ENCODE data around the gene PRR23E.

PRR23E gene

GRCh38 chr3:127177226-127177625, 15.7 kb upstream of the PRR23E start:
- H3K4me3 ChIP-seq (ENCODE audit: low read depth, low read length): no peak overlapping the region
- H3K36me3 ChIP-seq (ENCODE audit: control insufficient read depth, insufficient read depth, low read length): no peaks in the 10 kb centered on the region
- no peaks in the 10 kb centered on the region for H3K9me3 ChIP-seq (ENCODE audit: control insufficient read depth, insufficient read depth, low read length)
- peaks cover 2% of the 10 kb centered on the region for H3K4me1 ChIP-seq (ENCODE audit: control insufficient read depth, insufficient read depth, low read length)
- H3K9ac ChIP-seq (ENCODE audit: low read depth, low read length): no peak overlapping the region
- H3K27me3 ChIP-seq (ENCODE audit: control insufficient read depth, insufficient read depth, low read length): no peaks in the 10 kb centered on the region

- Histone ChIP-seq H3K9me3 (ENCODE audit: control insufficient read depth, insufficient read depth, low read length) (no peaks in the 10 kb centered on the region), H3K27me3 (ENCODE audit: control insufficient read depth, insufficient read depth, low read length) (no peaks in the 10 kb centered on the region), H3K4me1 (ENCODE audit: control insufficient read depth, insufficient read depth, low read length) (no peaks in the 10 kb centered on the region), H3K4me3 (ENCODE audit: low read depth, low read length) (no peak overlapping the region), H3K36me3 (ENCODE audit: control insufficient read depth, insufficient read depth, low read length) (no peaks in the 10 kb centered on the region), H3K9ac (ENCODE audit: low read depth, low read length) (no peak overlapping the region)
Observed at GRCh38 chr3:127180859-127181258, 12.1 kb upstream of the PRR23E start.

- Histone ChIP-seq H3K36me3 (ENCODE audit: control insufficient read depth, insufficient read depth, low read length) (no peaks in the 10 kb centered on the region), H3K4me1 (ENCODE audit: control insufficient read depth, insufficient read depth, low read length) (no peaks in the 10 kb centered on the region), H3K9me3 (ENCODE audit: control insufficient read depth, insufficient read depth, low read length) (no peaks in the 10 kb centered on the region), H3K4me3 (ENCODE audit: low read depth, low read length) (no peak overlapping the region), H3K9ac (ENCODE audit: low read depth, low read length) (no peak overlapping the region), H3K27me3 (ENCODE audit: control insufficient read depth, insufficient read depth, low read length) (no peaks in the 10 kb centered on the region)
Observed at GRCh38 chr3:127182431-127182830, 10.5 kb upstream of the PRR23E start.

GRCh38 chr3:127182848-127183714, 9.8 kb upstream of the PRR23E start:
- H3K4me3 ChIP-seq (ENCODE audit: low read depth, low read length): no peak overlapping the region
- no peak overlapping the region for H3K9ac ChIP-seq (ENCODE audit: low read depth, low read length)
- H3K4me1 ChIP-seq (ENCODE audit: control insufficient read depth, insufficient read depth, low read length): no peaks in the 10 kb centered on the region
- no peaks in the 10 kb centered on the region for H3K36me3 ChIP-seq (ENCODE audit: control insufficient read depth, insufficient read depth, low read length)
- H3K9me3 ChIP-seq (ENCODE audit: control insufficient read depth, insufficient read depth, low read length): no peaks in the 10 kb centered on the region
- H3K27me3 ChIP-seq (ENCODE audit: control insufficient read depth, insufficient read depth, low read length): no peaks in the 10 kb centered on the region

DNA sequence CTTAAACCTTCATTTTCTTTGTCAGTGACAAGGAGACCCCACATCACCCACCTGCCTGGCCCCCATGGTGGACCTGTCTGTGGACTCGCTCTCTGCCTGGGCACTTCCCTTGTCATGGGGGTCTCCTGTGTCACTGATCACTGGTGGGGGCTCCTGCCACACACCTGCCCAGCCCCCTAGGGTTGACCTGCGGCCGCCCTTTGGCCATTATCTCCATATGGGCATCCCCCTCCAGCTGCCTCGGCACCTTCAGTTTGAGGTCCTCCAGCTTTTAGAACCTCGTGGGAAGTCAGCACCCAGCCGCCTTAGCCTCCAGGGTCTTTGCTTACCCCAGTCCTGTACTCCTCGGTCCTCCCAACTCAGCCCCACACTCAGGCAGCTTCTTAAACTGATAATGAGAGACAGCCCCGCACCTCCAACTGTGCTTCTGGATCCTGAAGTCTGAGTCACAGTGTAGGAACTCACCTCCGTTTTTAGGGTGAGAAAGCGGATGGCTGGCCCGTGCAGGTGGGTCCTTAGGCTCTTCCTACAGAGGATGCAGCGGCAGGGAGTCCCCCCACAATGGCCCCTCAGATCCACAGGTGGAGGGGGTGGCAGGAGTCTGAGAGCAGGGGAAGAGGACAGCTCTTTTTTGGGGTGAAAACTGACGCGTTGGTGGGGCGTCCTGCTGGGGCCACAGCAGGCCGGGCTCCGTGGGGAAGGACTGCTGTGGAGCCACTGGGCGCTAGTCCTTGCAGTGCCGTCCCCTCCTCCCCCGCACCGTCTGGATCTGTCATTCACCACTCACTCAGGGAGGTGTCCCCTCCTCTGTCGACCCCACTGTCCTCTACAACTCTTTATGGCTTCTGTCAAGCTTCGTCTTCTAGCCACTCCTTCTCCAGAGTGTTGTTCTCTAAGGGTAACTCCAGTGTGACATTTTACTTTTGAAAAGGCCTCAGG, 8.7 kb upstream of the PRR23E start:
- Histone ChIP-seq H3K4me3 (ENCODE audit: low read depth, low read length) (no peak overlapping the region), H3K36me3 (ENCODE audit: control insufficient read depth, insufficient read depth, low read length) (no peaks in the 10 kb centered on the region), H3K4me1 (ENCODE audit: control insufficient read depth, insufficient read depth, low read length) (no peaks in the 10 kb centered on the region), H3K27me3 (ENCODE audit: control insufficient read depth, insufficient read depth, low read length) (no peaks in the 10 kb centered on the region), H3K9me3 (ENCODE audit: control insufficient read depth, insufficient read depth, low read length) (no peaks in the 10 kb centered on the region), H3K9ac (ENCODE audit: low read depth, low read length) (no peak overlapping the region)

DNA sequence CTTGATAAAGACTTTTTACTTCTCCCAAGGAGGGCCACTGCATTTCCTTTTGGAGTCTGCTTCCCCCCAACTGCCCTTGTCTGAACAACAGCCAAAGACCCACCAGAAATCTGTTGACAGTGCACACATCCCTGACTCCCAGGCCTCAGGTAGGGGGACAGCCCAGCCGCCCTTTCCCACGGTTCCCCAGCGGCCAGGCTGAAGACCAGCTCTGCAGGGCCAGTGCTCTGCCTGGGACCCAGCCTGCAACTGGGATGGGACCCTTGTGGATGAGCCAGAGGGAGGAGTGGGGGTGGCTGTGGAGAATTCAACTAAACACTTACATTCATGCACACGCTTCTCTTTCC, 8.1 kb upstream of the PRR23E start:
- no peaks in the 10 kb centered on the region for H3K27me3 ChIP-seq (ENCODE audit: control insufficient read depth, insufficient read depth, low read length)
- H3K36me3 ChIP-seq (ENCODE audit: control insufficient read depth, insufficient read depth, low read length): no peaks in the 10 kb centered on the region
- no peaks in the 10 kb centered on the region for H3K4me1 ChIP-seq (ENCODE audit: control insufficient read depth, insufficient read depth, low read length)
- no peak overlapping the region for H3K9ac ChIP-seq (ENCODE audit: low read depth, low read length)
- no peaks in the 10 kb centered on the region for H3K9me3 ChIP-seq (ENCODE audit: control insufficient read depth, insufficient read depth, low read length)
- H3K4me3 ChIP-seq (ENCODE audit: low read depth, low read length): no peak overlapping the region

- H3K4me1 ChIP-seq (ENCODE audit: control insufficient read depth, insufficient read depth, low read length): no peaks in the 10 kb centered on the region
- H3K36me3 ChIP-seq (ENCODE audit: control insufficient read depth, insufficient read depth, low read length): no peaks in the 10 kb centered on the region
- no peaks in the 10 kb centered on the region for H3K27me3 ChIP-seq (ENCODE audit: control insufficient read depth, insufficient read depth, low read length)
- no peaks in the 10 kb centered on the region for H3K9me3 ChIP-seq (ENCODE audit: control insufficient read depth, insufficient read depth, low read length)
- no peak overlapping the region for H3K9ac ChIP-seq (ENCODE audit: low read depth, low read length)
- H3K4me3 ChIP-seq (ENCODE audit: low read depth, low read length): no peak overlapping the region
Observed at GRCh38 chr3:127185268-127185667, 7.7 kb upstream of the PRR23E start.

DNA sequence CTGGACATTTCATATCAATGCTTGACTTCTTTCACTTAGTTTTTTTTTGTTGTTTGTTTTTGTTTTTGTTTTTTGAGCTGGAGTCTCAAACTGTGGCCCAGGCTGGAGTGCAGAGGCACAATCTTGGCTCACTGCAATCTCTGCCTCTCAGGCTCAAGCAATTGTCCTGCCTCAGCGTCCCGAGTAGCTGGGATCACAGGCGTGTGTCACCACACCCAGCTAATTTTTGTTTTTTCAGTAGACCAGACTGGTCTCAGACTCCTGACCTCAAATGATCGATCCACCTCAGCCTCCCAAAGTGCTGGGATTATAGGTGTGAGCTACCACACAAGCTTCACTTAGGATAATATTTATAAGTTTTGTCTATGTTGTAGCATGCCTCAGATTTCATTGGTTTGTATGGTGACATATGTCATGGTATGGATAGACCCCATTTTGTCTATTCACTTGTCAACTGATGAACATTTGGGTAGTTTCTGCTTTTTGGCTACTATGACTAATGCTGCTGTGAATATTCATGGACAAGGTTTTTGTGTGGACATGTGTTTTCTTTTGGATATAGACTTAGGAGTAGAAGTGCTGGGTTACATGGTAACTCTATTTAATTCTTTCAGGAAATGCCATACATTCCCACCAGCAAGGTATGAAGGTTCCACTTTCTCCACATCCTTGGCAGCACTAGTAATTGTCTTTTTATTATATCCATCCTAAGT, 6.8 kb upstream of the PRR23E start:
- no peak overlapping the region for H3K4me3 ChIP-seq (ENCODE audit: low read depth, low read length)
- no peaks in the 10 kb centered on the region for H3K36me3 ChIP-seq (ENCODE audit: control insufficient read depth, insufficient read depth, low read length)
- no peaks in the 10 kb centered on the region for H3K4me1 ChIP-seq (ENCODE audit: control insufficient read depth, insufficient read depth, low read length)
- no peaks in the 10 kb centered on the region for H3K27me3 ChIP-seq (ENCODE audit: control insufficient read depth, insufficient read depth, low read length)
- H3K9me3 ChIP-seq (ENCODE audit: control insufficient read depth, insufficient read depth, low read length): no peaks in the 10 kb centered on the region
- no peak overlapping the region for H3K9ac ChIP-seq (ENCODE audit: low read depth, low read length)

GRCh38 chr3:127187316-127187715, 5.6 kb upstream of the PRR23E start:
- no peak overlapping the region for H3K9ac ChIP-seq (ENCODE audit: low read depth, low read length)
- H3K9me3 ChIP-seq (ENCODE audit: control insufficient read depth, insufficient read depth, low read length): no peaks in the 10 kb centered on the region
- no peak overlapping the region for H3K4me3 ChIP-seq (ENCODE audit: low read depth, low read length)
- no peaks in the 10 kb centered on the region for H3K4me1 ChIP-seq (ENCODE audit: control insufficient read depth, insufficient read depth, low read length)
- no peaks in the 10 kb centered on the region for H3K27me3 ChIP-seq (ENCODE audit: control insufficient read depth, insufficient read depth, low read length)
- no peaks in the 10 kb centered on the region for H3K36me3 ChIP-seq (ENCODE audit: control insufficient read depth, insufficient read depth, low read length)

GRCh38 chr3:127193341-127193740, 410 bp downstream of the PRR23E start:
- Histone ChIP-seq H3K9me3 (ENCODE audit: control insufficient read depth, insufficient read depth, low read length) (no peaks in the 10 kb centered on the region), H3K9ac (ENCODE audit: low read depth, low read length) (no peak overlapping the region), H3K4me3 (ENCODE audit: low read depth, low read length) (no peak overlapping the region), H3K27me3 (ENCODE audit: control insufficient read depth, insufficient read depth, low read length) (no peaks in the 10 kb centered on the region), H3K36me3 (ENCODE audit: control insufficient read depth, insufficient read depth, low read length) (no peaks in the 10 kb centered on the region), H3K4me1 (ENCODE audit: control insufficient read depth, insufficient read depth, low read length) (no peaks in the 10 kb centered on the region)

DNA sequence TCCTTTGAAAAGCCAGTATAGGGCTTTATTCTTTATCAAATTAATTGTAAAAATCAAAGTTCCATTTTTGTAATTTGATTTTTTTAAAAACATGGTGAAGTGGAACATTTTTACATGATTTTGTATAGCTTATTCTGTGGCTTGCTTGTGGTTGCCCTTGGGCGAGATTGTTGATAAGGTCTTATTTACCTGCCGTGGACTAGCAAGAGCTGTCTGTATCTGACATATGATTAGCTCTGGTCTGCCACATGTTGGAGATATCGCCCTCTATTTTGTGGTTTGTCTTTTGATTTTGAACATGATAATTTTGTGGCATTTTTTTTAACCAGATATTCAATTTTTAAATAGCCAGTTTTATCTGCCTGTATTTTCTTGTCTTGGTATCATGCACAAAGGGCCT, 844 bp downstream of the PRR23E start:
- H3K9ac ChIP-seq (ENCODE audit: low read depth, low read length): no peak overlapping the region
- H3K9me3 ChIP-seq (ENCODE audit: control insufficient read depth, insufficient read depth, low read length): no peaks in the 10 kb centered on the region
- H3K4me3 ChIP-seq (ENCODE audit: low read depth, low read length): no peak overlapping the region
- H3K4me1 ChIP-seq (ENCODE audit: control insufficient read depth, insufficient read depth, low read length): no peaks in the 10 kb centered on the region
- no peaks in the 10 kb centered on the region for H3K27me3 ChIP-seq (ENCODE audit: control insufficient read depth, insufficient read depth, low read length)
- no peaks in the 10 kb centered on the region for H3K36me3 ChIP-seq (ENCODE audit: control insufficient read depth, insufficient read depth, low read length)
